ENCODE measurements around the gene PERM1.

The PERM1 gene

DNA sequence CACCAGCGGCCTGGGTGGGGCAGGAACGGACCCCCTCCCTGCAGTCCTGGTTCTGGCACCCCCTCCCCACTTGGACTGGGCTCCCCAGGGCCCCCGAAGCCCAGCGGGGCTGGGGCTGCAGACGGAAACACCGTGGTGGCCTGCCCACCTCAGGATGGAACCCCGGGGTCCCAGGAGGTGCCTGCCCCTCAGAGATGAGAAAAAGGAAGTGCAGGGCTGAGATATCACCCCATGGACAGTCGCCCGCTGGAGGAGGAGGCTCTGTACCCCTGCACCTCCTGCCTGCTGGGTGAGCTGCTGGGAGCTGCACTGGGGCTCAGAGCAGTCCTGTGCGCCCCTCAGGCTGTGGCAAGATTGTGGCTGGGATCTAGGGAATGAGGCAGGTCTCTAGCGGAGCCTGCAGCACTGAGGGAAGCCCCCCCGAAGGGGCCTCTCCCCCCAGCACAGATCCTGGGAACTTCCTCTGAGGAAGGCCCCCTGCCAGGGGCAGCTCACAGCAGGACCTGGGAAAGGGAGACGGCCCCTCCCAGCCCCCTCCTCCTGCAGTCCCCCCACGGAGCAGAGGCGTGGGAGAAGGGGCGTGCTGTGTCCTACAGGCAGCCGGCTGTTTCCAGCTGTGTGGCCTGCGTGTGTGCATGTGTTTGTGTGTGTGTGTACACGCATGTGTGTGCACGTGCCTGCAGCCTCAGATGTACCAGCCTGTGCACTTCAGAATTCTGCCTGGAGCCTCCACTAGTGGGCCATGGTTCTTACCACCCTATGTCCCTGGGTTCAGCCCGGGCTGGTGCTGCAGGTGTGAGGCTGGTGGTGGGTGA lies 44.9 kb upstream of the PERM1 start:
- no peaks in the 10 kb centered on the region for H3K79me2 ChIP-seq (ENCODE audit: control insufficient read depth, low read length)

GRCh38 chr1:1025730-1026129 lies 43.8 kb upstream of the PERM1 start:
- H3K27ac ChIP-seq (ENCODE audit: low read depth, low read length), result no peak overlapping the region
- H3K79me2 ChIP-seq (ENCODE audit: control insufficient read depth, low read length), result no peaks in the 10 kb centered on the region
- TF ChIP-seq EZH2phosphoT487 (IDR thresholded peaks at IDR 0.05; ENCODE audit: borderline replicate concordance, low read length) (no peak), CTCF (IDR thresholded peaks at IDR 0.05; ENCODE audit: low read depth, low read length, poor library complexity, severe bottlenecking) (no peak)

More for the DNA sequence above, 44.9 kb upstream of the PERM1 start:
- no peaks in the 10 kb centered on the region; the same call in 1 of the 2 replicates for H4K20me1 ChIP-seq (ENCODE audit: control insufficient read depth, insufficient read depth, low read depth, low read length)
- H3K27ac ChIP-seq (ENCODE audit: low read depth, low read length), result no peak overlapping the region
- H3K9me2 ChIP-seq (replicated peaks; ENCODE audit: control insufficient read depth, low read length), result no peaks in the 10 kb centered on the region
- peaks cover 9% of the 10 kb centered on the region for H3K4me1 ChIP-seq (ENCODE audit: control insufficient read depth, low read length)
- no peaks in the 10 kb centered on the region for H3K36me3 ChIP-seq (ENCODE audit: control insufficient read depth, low read length)
- H3K27me3 ChIP-seq (ENCODE audit: control insufficient read depth, low read length), result peaks cover 33% of the 10 kb centered on the region
- no peak overlapping the region for H3K4me2 ChIP-seq (ENCODE audit: low read length)
- H3K4me3 ChIP-seq (ENCODE audit: low read length), result no peak overlapping the region
- no peak for TF ChIP-seq EZH2phosphoT487 (IDR thresholded peaks at IDR 0.05; ENCODE audit: borderline replicate concordance, low read length)
- TF ChIP-seq CTCF (IDR thresholded peaks at IDR 0.05; ENCODE audit: low read depth, low read length, poor library complexity, severe bottlenecking), result no peak
- no peaks in the 10 kb centered on the region for H3F3A ChIP-seq (ENCODE audit: control insufficient read depth, insufficient read depth)
- H3K9me3 ChIP-seq (ENCODE audit: control insufficient read depth, insufficient read depth, low read length), result no peaks in the 10 kb centered on the region

GRCh38 chr1:1024771-1025699 lies 43.1 kb upstream of the PERM1 start:
- no peak overlapping the region for H3K27ac ChIP-seq (ENCODE audit: low read depth, low read length)
- H3K27me3 ChIP-seq (ENCODE audit: control insufficient read depth, low read length), result peaks cover 50% of the 10 kb centered on the region
- H3K36me3 ChIP-seq (ENCODE audit: control insufficient read depth, low read length), result no peaks in the 10 kb centered on the region
- TF ChIP-seq CTCF (IDR thresholded peaks at IDR 0.05; ENCODE audit: low read depth, low read length, poor library complexity, severe bottlenecking) (no peak), EZH2phosphoT487 (IDR thresholded peaks at IDR 0.05; ENCODE audit: borderline replicate concordance, low read length) (no peak)
- no peaks in the 10 kb centered on the region for H3K4me1 ChIP-seq (ENCODE audit: control insufficient read depth, low read length)
- H3K9me2 ChIP-seq (replicated peaks; ENCODE audit: control insufficient read depth, low read length), result no peaks in the 10 kb centered on the region
- no peaks in the 10 kb centered on the region for H4K20me1 ChIP-seq (ENCODE audit: control insufficient read depth, insufficient read depth, low read depth, low read length)
- no peak overlapping the region for H3K4me2 ChIP-seq (ENCODE audit: low read length)
- H3F3A ChIP-seq (ENCODE audit: control insufficient read depth, insufficient read depth), result no peaks in the 10 kb centered on the region
- H3K9me3 ChIP-seq (ENCODE audit: control insufficient read depth, insufficient read depth, low read length), result no peaks in the 10 kb centered on the region
- no peak overlapping the region for H3K4me3 ChIP-seq (ENCODE audit: low read length)
- H3K79me2 ChIP-seq (ENCODE audit: control insufficient read depth, low read length), result no peaks in the 10 kb centered on the region

More at GRCh38 chr1:1025730-1026129, 43.8 kb upstream of the PERM1 start:
- Histone ChIP-seq H3K9me3 (ENCODE audit: control insufficient read depth, insufficient read depth, low read length) (no peaks in the 10 kb centered on the region), H3K4me3 (ENCODE audit: low read length) (no peak overlapping the region), H3K36me3 (ENCODE audit: control insufficient read depth, low read length) (no peaks in the 10 kb centered on the region), H3F3A (ENCODE audit: control insufficient read depth, insufficient read depth) (no peaks in the 10 kb centered on the region), H3K4me1 (ENCODE audit: control insufficient read depth, low read length) (no peaks in the 10 kb centered on the region), H3K4me2 (ENCODE audit: low read length) (no peak overlapping the region), H3K27me3 (ENCODE audit: control insufficient read depth, low read length) (peaks cover 43% of the 10 kb centered on the region), H3K9me2 (replicated peaks; ENCODE audit: control insufficient read depth, low read length) (no peaks in the 10 kb centered on the region), H4K20me1 (ENCODE audit: control insufficient read depth, insufficient read depth, low read depth, low read length) (no peaks in the 10 kb centered on the region)

Measured in DOHH2 (cell line).